Measurements from ENCODE around the gene AKAP6.

The AKAP6 gene

DNA sequence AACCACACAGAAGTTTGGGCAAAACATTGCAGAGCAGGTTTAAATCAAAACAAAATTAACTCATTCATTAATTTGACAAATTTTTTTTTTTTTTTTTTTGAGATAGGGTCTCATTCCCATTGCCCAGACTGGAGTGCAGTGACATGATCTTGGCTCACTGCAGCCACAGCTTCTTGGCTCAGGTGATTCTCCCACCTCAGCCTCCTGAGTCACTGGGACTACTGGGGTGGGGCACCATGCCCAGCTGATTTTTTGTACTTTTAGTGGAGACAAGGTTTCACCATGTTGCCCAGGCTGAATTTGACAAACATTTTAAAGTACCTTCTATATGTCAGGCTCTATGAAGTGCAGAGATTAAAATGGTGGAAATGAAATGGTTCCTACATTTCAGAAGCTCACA, 352.5 kb downstream of the AKAP6 start:
- no peak overlapping the region for H3K4me3 ChIP-seq (ENCODE audit: low read depth, low read length)
- H3K9me3 ChIP-seq (ENCODE audit: control insufficient read depth, low read length) = no peaks in the 10 kb centered on the region
- H2AFZ ChIP-seq = no peak overlapping the region
- no peaks in the 10 kb centered on the region for H3K27me3 ChIP-seq (ENCODE audit: control insufficient read depth, insufficient read depth, low read length)
- no peaks in the 10 kb centered on the region for H3K36me3 ChIP-seq (ENCODE audit: control insufficient read depth, insufficient read depth, low read length)
- H3K4me1 ChIP-seq = no peaks in the 10 kb centered on the region
- no peak overlapping the region for H3K27ac ChIP-seq
- no peak overlapping the region for H3K9ac ChIP-seq
- no peaks in the 10 kb centered on the region for H3K79me2 ChIP-seq
- TF ChIP-seq, protein P1, sequence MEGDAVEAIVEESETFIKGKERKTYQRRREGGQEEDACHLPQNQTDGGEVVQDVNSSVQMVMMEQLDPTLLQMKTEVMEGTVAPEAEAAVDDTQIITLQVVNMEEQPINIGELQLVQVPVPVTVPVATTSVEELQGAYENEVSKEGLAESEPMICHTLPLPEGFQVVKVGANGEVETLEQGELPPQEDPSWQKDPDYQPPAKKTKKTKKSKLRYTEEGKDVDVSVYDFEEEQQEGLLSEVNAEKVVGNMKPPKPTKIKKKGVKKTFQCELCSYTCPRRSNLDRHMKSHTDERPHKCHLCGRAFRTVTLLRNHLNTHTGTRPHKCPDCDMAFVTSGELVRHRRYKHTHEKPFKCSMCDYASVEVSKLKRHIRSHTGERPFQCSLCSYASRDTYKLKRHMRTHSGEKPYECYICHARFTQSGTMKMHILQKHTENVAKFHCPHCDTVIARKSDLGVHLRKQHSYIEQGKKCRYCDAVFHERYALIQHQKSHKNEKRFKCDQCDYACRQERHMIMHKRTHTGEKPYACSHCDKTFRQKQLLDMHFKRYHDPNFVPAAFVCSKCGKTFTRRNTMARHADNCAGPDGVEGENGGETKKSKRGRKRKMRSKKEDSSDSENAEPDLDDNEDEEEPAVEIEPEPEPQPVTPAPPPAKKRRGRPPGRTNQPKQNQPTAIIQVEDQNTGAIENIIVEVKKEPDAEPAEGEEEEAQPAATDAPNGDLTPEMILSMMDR (IDR thresholded peaks at IDR 0.05) = no peak
- H3K4me2 ChIP-seq (ENCODE audit: low read length) = no peak overlapping the region

DNA sequence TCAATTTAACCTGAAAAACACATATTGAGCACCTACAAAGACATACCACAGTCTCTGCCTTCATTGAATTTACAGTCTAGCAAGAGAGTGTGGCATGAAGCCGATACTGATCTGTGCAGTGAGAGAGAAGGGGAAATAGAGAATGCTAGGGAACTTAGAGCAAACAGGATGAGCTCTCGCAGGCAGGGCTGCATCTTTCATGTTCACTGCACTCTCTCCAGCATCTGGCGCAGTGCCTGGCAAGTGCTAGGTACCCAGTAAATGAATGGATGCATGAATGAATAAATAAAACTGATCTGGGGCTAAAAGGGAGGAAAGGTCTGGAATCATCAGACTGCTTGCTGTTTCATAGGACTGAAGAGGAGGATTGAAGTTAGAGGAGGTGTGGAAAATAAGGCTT, 353.1 kb downstream of the AKAP6 start:
- TF ChIP-seq, protein P1 (IDR thresholded peaks at IDR 0.05) = no peak
- no peak overlapping the region for H3K27ac ChIP-seq
- H3K4me2 ChIP-seq (ENCODE audit: low read length) = no peak overlapping the region
- no peak overlapping the region for H3K4me3 ChIP-seq (ENCODE audit: low read depth, low read length)
- no peak overlapping the region for H2AFZ ChIP-seq
- H3K36me3 ChIP-seq (ENCODE audit: control insufficient read depth, insufficient read depth, low read length) = no peaks in the 10 kb centered on the region
- no peaks in the 10 kb centered on the region for H3K79me2 ChIP-seq
- H3K27me3 ChIP-seq (ENCODE audit: control insufficient read depth, insufficient read depth, low read length) = no peaks in the 10 kb centered on the region
- no peak overlapping the region for H3K9ac ChIP-seq
- no peaks in the 10 kb centered on the region for H3K4me1 ChIP-seq
- H3K9me3 ChIP-seq (ENCODE audit: control insufficient read depth, low read length) = no peaks in the 10 kb centered on the region

DNA sequence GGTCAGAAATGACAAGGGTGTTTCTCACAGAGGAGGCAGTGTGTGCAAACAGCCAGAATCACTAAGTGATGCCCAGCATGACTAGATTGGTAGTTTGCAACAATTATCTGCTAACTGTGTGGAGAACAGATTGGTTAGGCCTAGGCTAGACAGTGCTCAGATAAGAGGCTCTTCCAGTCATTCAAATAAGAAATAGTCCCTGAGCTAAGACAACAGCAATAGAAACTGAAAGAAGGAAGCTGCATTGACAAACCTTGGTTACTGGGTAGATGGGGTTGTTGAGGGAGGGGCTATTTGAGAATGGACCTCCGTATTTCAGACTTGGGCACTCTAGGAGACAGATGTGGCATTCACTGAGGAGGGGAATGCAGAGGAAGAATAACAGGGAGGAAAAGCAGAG, 354.6 kb downstream of the AKAP6 start:
- H3K4me2 ChIP-seq (ENCODE audit: low read length) = no peak overlapping the region

DNA sequence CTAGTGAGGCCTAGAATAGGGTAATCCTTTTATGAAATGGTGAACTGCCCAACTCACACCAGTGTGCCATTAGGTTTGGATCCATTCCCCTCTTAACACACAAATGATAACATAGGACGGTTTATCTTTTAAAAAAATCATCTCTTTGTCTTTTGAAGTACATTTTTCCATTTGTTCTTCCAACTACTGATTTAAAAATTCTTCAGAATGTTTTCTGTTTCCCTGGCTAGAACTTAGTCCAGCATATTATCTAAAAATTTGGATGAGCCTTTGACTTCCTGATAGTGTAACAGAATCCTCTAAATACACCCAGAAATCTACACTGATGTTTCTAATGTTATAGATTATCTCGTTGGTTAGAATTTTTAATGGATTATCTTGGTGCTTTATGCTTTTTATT, 359.8 kb downstream of the AKAP6 start:
- Histone ChIP-seq H2AFZ (no peak overlapping the region), H3K4me2 (ENCODE audit: low read length) (no peak overlapping the region)
- TF ChIP-seq, protein P1 (IDR thresholded peaks at IDR 0.05) = no peak

More for the DNA sequence above, 354.6 kb downstream of the AKAP6 start:
- Histone ChIP-seq H3K79me2 (no peaks in the 10 kb centered on the region), H3K9me3 (ENCODE audit: control insufficient read depth, low read length) (no peaks in the 10 kb centered on the region), H3K36me3 (ENCODE audit: control insufficient read depth, insufficient read depth, low read length) (no peaks in the 10 kb centered on the region), H3K4me1 (no peaks in the 10 kb centered on the region), H3K4me3 (ENCODE audit: low read depth, low read length) (no peak overlapping the region), H2AFZ (no peak overlapping the region), H3K27me3 (ENCODE audit: control insufficient read depth, insufficient read depth, low read length) (no peaks in the 10 kb centered on the region), H3K9ac (no peak overlapping the region), H3K27ac (no peak overlapping the region)
- TF ChIP-seq, protein P1 (IDR thresholded peaks at IDR 0.05) = no peak

DNA sequence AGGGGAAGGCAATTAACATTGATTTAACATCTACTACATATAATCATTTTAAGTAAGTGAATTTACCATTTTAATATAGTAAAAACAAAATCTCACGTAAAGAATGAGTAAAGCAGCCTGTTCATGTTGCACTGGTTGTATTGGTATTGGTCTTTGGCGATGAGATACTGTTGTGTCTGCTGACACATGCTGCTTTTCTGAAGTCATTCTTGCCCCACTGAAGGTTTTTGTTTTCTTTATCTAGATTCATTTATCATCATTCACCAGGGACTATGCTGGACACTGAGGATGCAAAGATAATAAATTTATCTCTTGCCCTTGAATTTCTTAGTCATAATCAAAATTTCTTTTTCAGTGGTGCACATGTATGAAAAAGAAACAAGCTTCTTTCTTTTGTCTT, 363.3 kb downstream of the AKAP6 start:
- no peaks in the 10 kb centered on the region for H3K79me2 ChIP-seq

More for the DNA sequence above, 359.8 kb downstream of the AKAP6 start:
- no peaks in the 10 kb centered on the region for H3K9me3 ChIP-seq (ENCODE audit: control insufficient read depth, low read length)
- H3K27me3 ChIP-seq (ENCODE audit: control insufficient read depth, insufficient read depth, low read length) = no peaks in the 10 kb centered on the region
- no peak overlapping the region for H3K4me3 ChIP-seq (ENCODE audit: low read depth, low read length)
- no peak overlapping the region for H3K27ac ChIP-seq
- H3K79me2 ChIP-seq = no peaks in the 10 kb centered on the region
- no peaks in the 10 kb centered on the region for H3K36me3 ChIP-seq (ENCODE audit: control insufficient read depth, insufficient read depth, low read length)
- no peaks in the 10 kb centered on the region for H3K4me1 ChIP-seq
- no peak overlapping the region for H3K9ac ChIP-seq

More for the DNA sequence above, 363.3 kb downstream of the AKAP6 start:
- Histone ChIP-seq H3K4me3 (ENCODE audit: low read depth, low read length) (no peak overlapping the region), H3K27me3 (ENCODE audit: control insufficient read depth, insufficient read depth, low read length) (no peaks in the 10 kb centered on the region), H3K4me1 (no peaks in the 10 kb centered on the region), H3K9ac (no peak overlapping the region), H2AFZ (no peak overlapping the region), H3K9me3 (ENCODE audit: control insufficient read depth, low read length) (no peaks in the 10 kb centered on the region), H3K4me2 (ENCODE audit: low read length) (no peak overlapping the region), H3K27ac (no peak overlapping the region), H3K36me3 (ENCODE audit: control insufficient read depth, insufficient read depth, low read length) (no peaks in the 10 kb centered on the region)
- TF ChIP-seq, protein P1 (IDR thresholded peaks at IDR 0.05) = no peak

Measured in parathyroid adenoma (tissue), 2 donors.